Measurements from ENCODE around the gene EXOC3.
A peak's percentile ranks its signal among the peaks of the same experiment; 100 is the strongest.
"Not testable (repeated sequence)": the region's sequence is repeated elsewhere in the genome, so short reads cannot be mapped to it uniquely, and the experiment has no call there.

EXOC3 gene

DNA sequence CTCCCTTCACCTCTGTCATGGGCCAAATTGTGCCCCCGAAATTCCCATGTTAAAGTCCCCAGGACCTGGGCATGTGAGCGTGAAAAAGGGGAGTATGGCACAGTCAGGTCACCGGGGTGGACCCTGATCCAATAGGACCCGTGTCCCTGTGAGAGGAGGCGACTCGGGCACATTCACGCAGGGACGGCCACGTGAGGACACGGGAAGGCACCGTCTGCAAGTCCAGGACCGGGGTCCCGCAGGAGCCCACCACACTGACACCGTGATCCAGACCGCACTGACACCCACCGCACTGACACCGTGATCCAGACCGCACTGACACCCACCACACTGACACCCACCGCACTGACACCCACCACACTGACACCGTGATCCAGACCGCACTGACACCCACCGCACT, 43.6 kb downstream of the EXOC3 start:
- DNase-seq (ENCODE audit: low read depth), result not testable (repeated sequence)

DNA sequence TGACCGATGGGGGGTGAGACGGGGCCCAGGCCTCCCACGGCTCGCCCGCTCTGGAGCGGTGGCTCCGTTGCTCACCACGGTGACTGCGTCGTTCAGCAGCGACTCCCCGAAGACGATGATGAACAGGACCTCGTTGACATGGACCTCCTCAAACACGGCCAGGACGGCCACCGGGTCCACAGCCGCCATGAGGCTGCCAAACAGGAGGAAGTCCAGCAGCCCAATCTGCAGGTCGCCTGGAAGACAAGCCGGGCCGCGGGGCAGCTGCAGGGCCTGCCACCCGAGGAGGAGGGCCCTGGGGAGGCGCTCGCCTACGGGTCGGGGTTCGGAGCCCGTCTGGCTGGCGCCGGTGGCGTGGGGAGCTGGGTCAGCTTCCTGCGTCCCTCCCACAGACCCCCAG, 45.3 kb downstream of the EXOC3 start:
- DNase-seq (ENCODE audit: low read depth), result no peak

DNA sequence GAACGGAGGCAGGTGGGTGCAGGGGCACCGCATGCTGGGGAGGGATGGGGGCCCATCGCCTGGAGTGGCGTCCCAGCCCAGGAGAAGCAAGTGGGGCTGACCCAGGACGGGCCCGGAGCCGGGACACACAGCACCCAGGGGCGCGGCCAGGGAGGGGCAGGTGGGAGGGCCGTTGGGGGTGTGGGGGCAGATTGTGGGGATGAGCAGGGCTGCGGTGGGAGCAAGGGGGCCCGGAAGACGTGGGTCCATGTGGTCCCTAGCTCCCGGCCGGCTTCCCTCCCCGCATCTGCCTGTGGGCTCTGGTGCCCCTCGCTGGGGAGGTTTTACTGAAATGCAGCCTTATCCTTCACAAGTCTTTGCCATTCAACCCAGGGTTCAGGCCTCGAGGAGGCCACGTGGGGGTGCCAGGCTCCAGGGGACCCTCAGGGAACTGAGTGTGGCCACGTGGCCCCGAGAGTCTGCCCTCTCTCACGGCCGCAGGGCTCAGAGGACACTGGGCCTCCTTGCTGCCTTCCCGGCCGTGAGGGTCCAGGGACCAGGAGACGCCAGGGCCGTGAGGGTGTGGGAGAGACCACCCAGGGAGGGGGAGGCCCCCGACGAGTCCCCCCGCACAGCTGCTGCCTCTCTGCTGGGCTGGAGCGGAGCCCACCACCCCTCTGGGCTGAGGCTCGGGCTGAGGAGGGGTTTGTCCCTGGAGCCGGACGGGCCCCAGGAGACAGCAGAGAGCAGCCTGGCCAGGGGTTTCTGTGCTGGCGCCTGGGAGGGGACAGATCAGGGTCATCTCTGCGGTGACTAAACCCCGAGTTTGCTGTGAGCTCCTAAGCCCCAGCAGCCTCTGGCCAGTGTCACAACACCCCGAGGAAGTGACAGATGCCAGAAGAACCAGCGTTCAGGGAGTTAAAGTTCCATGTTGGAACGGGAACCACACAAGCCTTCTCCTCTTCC, 46.0 kb downstream of the EXOC3 start:
- no peak for DNase-seq (ENCODE audit: low read depth)

DNA sequence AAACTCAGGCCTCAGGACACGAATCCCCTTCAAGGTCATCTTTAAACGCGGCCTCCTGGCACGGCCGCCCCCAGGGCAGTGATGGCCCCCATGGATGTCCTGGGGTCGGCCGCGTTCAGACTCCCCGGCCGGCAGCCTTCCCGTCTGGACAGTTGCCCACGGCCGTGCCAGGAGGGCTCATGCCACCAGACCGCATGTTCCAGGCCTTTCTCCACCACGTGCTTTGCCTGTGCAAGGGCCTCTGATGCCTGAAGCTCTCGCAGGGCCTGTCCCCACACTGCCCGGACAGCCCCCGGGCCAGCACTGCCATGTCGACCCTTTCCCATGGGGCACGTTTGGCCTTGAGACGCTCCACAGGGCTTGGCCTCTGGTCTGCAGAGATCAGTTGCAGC, 46.7 kb downstream of the EXOC3 start:
- no peak for DNase-seq (ENCODE audit: low read depth)

DNA sequence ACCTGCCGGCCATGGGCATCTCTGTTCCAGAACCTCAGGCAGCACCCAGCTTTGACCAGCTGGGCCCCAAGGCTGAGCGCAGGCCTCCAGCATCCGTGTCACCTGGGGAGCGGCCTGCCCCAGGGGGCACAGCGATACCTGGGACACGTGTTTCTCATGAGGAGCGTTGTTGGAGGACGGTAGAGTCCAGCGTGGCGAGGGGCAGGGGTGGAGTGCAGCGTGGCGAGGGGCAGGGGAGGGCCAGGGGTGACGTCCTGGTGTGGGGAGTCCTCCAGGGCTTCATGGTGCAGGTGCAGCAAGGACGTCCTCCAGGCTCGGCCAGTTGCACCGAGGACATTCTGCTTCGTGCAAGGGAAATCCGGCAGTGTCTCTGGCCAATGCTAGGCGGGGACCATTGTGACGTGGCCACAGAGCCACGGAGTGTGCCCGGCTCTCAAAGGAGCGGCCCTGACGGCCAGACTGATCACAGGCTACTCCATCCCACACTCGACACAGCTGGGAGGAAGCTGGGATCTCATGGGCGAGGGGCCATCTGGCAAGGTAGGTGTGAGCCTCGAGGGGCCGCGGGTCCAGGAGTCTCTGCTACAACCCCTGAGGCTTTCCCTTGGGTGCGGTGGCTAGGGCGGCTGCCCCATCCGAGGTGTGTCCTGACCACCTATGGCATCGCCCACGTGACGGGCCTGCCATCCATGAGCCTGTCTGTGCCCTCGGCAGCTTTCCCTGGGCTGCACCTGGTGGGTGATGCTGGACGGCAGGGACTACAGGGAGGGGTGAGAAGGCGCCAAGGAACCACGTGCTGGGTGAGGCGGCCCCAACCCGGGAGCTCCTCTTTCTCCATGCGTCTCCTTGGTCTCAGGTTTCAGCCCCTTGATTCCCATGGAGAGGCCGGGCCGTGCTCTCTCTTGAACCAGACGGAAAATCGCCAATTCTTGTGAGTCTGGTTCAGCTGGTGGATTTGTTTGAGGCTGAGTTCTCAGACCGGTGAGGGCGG, 47.4 kb downstream of the EXOC3 start:
- no peak for DNase-seq (ENCODE audit: low read depth)

DNA sequence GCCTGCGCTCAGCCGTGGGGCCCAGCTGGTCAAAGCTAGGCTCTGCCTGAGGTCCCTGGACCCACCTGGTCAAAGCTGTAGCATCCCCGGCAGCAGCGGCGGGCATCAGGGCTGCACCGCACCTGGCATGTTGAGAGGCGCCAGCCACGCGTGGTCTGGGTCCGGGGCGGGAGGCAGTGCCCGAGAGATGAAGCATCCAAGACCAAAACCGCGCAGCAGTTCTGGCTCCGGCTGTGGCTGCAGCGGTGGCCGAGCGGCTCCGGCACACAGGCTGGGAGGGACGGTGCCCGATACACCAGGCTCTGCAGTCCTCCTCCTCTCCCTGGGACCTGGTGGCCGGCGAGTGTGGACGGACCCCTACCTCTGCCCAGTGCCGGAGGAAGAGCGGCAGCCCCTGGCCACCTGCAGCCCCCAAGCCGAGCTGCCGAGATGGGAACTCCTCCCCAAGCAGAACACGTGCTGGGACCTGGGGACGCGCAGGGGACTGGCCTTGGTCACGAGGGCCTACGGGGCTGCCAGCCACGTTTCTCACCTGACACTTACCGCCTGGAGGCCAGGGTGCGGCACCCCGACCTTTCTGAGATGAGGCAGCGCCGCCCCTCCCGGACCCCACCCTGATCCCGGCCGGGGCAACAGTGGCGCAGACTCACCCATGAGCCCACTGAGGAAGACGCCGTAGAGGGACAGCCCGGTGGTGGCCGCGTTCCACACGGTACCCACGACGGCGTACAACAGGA, 48.3 kb downstream of the EXOC3 start:
- DNase-seq (ENCODE audit: low read depth), result no peak

DNA sequence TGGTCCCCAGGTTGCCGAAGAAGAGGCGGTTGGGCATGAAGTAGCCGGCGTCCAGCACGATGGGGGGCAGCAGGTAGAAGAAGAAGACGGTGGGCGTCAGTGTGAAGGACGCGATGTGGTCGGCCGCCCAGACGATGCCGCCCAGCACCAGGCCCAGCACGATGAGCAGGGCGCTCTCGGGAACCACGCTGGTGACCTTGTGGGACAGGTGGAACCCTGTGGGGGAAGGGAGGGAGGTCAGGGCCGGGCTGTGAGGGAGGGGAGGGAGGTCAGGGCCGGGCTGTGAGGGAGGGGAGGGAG, 48.8 kb downstream of the EXOC3 start:
- DNase-seq (ENCODE audit: low read depth), result no peak

DNA sequence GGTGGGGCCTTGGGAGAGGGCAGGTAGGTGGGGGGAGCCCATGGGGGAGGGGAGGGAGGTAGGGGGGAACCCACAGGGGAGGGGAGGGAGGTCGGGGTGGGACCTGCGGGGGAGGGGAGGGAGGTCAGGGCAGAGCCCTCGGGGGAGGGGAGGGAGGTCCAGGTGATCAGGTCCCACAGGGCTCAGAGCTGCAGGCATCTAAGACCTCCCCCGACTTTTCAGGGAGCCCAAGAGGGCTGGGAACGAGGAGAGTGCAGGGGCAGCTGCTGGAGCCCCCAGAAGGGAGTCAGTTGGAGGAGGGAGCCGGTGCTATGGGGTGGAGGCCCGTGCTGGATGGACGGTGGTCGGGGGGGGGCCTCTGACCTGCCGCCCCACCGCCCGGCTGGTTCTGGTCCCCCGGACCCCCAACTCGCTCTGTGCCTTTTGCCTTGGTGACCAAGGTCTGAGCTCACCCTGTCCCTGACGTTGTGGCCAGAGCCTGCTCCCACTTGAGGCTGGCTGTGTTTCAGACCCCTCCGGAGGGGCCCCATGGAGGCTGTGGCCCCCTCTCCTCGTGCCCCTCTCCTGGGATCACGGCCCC, 49.4 kb downstream of the EXOC3 start:
- DNase-seq (ENCODE audit: low read depth), result no peak

DNA sequence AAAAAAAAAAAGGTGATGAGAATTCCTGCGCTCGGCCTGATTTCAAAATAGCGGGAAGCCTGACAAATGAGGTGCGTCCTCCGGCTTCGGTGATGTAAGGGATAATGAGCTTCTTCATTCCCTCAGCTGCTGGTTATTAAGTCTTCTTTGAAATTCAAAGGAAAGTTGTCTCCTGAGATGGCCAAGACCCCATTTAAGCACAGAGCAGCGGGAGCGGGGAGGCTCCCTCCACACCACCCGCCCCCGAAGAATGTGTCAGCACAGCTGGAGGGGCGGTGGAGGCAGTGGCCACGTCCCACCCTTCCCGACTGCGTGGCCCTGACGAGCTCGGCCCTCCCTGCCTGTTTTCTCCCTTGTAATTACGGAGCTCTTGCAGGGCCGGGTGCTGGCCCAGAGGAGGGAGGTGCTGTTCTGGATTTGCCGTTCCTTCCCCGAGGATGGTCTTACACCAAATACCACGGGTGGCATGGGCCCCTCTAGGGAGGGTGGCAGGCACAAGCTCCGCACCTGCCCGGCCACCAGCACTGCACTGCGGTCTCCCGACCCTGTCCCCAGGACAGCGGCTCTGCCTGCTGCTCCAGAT, 50.2 kb downstream of the EXOC3 start:
- peak; percentile 19 for DNase-seq (ENCODE audit: low read depth)

DNA sequence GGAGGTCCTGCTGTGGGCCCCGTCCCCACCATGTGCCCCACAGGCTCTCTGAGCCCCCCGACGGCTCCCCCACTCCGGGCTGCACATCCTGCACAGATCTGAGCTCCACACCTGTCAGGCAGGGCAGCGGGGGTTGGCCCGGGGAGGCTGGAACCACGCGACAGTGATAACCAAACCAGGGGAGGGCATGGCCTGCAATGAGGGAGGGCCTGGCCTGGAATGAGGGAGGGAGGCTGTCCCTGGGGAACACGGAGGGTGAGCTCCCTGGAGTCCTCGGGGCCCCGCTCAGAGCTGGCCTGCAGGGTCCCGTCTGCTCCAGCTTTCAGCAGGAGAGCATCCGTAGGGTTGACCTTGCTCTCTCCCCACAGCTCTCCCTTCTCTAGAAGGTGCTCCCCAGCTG, 50.8 kb downstream of the EXOC3 start:
- DNase-seq (ENCODE audit: low read depth), result no peak

DNA sequence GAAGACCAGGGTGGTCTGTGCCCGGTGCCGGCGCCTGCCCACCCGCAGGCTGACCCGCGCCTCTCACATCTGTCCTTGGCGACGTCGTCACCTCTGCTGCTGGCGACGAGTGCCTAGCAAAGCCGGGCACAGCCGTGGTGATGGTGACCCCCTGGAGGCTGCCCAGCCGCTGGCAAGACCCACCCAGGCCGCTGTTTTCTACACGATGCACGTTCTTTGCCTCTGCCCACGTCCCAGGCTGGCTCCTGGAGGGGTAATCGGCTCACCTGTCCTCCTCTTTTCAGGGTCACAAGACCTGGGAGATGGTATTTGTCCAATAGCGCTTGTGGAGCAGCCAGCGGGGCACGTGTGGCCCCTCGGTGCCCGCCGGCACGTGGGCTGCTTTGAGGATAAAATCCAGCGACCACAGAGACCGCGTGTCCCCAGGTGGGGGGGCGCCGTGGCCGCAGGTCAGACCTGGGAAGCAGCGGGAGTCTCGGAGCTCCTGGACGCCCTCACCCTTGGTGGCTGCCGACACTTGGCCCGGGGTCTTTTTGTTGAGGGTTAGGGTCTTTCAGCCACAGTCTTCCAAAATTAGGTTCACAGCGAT, 51.8 kb downstream of the EXOC3 start:
- DNase-seq (ENCODE audit: low read depth), result no peak

DNA sequence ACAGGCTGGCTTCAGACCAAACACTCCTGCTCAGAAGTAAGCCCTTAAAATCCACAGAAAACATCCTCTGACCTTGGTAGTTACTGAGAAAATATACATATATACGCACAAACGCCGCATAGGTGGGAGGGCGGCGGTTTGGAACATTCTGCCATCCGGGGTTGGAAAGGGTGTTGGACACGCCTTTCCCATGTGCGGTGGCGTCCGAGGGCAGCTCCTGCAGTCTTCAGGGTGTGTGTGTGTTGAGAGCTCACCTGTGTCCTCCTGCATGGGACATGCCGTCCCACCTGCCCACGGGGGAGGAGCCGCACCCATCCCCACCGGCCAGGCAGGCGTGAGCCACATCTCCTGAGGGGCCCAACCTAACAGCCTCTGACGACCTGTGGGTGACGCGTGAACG, 53.1 kb downstream of the EXOC3 start:
- DNase-seq (ENCODE audit: low read depth), result no peak

DNA sequence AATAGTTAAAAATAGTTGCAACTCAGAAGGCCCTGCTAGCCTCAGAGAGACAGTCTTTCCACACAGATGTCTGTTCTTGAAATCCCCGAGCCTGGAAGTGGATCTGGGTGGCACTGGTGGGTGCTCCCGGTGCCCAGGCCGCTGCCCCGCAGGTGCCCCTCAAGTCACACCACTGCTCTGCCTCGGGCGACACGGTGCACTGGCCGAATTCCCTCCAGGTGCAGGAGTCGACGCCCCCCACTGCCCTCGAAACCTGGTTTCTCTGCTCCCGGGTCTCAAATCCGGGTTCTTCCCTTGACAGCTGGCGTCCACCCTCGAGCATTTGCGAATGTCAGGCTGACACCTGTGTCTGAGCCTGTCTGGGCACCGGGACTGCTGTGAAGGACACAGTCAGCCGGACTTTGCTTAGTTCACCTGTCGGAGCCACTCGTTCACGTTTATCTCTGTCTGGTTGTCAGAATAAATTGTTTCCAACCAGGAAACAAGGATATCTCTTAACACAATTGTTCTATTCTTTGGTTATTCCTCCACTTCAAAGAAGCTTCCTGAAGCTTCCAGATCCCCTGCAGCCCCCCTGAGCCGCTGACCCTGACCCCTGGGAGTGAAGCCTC, 54.2 kb downstream of the EXOC3 start:
- no peak for DNase-seq (ENCODE audit: low read depth)

DNA sequence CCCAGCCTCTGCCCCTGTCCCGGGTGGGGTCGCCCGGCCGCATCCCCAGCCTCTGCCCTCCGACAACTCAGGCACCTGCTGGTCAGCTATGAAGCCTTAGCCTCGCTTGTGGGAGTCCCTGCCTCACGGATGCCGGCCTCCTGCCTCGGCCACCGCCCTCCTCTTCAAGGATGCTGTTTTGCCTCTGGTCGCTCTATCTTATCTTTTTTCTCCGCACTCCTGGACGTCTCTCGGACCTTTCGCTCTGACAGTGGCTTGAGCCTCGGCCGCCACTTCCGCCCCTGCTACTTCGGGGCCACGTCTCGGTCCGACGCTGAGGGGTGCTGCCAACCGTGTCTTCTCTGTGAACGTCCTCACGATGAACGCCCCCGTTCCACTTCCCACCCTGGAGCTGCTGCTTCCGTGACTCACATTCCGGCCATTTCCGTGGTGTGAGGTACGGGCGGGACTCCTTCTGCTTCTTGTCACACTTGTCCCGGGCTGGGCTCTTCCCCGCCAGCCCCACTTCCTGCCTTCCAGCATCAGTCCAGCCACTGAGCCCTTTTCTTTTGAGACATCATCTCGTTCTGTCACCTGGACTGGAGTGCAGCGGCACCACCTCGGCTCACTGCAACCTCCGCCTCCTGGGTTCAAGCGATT, 55.0 kb downstream of the EXOC3 start:
- DNase-seq (ENCODE audit: low read depth), result no peak

DNA sequence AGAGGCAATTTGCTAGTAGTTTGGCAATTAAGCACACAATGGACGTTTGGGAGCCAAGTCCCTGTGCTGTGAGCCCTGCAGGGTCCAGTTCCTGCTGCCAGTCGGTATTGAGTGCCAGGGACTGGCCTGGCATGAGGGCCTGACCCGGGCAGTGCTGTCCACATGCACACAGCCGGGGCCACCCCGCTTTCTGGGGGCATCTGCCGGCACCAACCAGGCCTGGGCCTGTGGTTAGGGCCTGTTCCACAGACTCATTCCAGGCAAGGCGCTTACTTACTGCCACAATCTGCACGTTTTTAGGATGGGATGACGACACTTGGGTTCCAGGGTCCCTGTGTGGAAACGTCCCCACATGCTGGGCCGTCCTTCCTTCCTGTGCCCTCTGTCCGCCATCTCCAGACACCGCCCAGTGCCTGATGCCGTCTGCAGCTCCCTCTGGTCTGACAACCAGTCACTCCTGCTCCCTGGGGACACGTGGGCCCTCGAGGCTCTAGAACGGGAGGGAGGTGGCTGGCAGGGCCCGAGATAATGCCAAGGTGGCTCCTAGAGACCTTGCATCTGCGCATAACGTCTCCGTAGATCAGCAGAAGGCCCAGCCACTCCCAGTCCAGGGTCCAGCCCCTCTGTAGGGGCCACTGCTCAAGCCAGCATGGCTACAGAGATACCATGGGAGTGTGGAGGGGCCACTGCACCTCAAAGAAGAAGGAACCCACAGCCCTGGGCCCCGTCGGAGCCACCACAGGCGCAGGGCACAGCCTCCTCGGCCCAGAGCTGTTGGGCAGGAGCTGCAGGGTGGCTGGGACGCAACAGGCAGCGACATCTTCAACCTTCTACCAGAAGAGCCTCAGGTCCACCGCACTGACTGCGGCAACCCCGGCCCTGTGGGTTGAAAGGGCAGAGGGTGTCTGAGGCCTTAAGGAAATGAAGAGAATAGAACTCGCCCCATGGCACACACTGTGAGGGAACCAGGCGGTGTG, 56.5 kb downstream of the EXOC3 start:
- no peak for DNase-seq (ENCODE audit: low read depth)

DNA sequence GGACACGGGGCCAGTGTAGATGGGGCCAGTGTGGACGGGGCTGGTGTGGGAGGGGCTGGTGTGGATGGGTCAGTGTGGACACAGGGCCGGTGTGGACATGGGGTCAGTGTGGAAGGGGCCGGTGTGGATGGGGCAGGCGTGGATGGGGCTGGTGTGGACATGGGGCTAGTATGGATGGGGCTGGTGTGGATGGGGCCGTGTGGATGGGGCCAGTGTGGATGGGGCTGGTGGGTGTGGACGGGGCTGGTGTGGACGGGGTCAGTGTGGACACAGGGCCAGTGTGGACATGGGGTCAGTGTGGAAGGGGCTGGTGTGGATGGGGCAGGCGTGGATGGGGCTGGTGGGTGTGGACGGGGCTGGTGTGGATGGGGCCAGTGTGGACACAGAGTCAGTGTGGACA, 57.5 kb downstream of the EXOC3 start:
- no peak for DNase-seq (ENCODE audit: low read depth)

DNA sequence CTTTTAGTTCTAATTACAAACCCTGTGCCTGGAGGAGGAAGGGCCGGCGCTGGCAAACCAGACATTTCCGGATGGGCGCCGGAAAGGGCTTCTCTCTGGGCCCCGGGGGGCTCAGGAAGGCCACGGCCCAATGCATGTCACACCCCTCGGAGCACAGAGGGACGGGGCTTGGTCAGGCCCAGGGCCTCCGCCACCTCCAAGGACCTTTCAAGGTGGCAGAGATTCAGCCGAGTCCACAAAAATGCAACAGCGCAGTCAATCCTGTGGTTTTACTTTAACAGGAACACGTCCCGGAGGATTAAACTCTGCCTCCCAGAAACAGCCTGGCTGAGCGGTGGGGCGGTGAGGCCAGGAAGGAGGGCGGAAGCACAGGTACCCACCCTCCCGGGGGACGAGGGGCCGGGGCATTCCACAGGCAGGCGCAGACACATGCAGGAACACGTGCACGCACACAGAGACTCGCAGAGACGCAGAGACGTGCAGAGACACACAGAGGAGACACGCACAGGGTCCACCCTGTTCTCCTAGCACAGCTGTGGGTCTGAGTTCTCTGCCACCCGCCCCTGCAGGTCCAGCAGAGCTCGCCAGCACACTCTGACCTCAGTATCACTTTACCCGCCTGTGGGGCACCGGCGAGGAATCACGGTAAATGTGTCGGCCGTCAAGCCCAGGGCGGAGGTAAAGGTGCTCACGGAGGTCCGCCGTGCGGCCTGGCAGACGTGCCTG, 58.3 kb downstream of the EXOC3 start:
- DNase-seq (ENCODE audit: low read depth), result no peak

DNA sequence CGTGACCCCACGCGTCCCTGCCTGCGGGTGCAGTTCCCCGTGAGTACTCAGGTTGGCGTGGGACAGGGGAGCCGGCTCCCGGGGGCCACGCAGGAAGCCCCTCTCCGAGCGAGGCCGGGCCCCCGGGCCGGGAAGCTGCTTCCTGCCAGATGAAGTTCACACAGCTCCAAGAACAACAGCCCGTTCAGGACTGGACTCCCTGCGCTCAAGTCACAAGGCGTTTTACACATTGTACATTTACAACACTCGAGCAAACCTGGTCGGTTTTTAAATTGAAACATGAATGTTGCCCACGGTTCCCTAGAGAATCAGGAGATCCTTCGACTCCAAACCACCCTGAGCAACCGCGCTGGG, 58.8 kb downstream of the EXOC3 start:
- no peak for DNase-seq (ENCODE audit: low read depth)
